DMS 273 treated with DMSO at 0.1 percent for 48 hours (cell line): ENCODE measurements around the gene CSRP1.
A peak's percentile ranks its signal among the peaks of the same experiment; 100 is the strongest.
"Not testable (repeated sequence)": the region's sequence is repeated elsewhere in the genome, so short reads cannot be mapped to it uniquely, and the experiment has no call there.

ENCODE experiments used
- DNase-seq: peaks from one replicate; lab custom pipeline; 2025; lab: John Stamatoyannopoulos, UW

Gene CSRP1

GRCh38 chr1:201506557-201507359 is at the start of gene CSRP1:
Gene CSRP1 (minus strand): TSS chr1:201507123. CDS start chr1:201496303, 10,820 bp downstream.
- no peak for DNase-seq

DNA sequence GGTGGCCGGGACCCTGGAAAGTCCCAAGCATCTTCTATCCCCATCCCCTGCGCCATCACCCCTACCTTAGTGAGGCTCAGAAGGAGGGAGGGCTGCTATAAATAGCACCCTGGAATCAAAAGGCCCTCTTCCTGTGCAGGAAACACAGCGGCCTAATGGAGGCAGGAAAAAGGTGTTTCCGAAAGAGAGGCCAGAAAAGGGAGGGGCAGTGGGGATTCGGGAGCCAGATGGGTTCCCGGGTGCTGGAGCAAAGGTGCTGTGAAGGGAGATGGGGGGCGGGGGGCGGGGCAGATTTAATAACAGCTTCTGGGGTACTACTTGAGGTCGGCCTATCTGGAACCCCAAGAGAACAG is 48.6 kb upstream of the CSRP1 start:
- DNase-seq: no peak

GRCh38 chr1:201554789-201555592 is 48.1 kb upstream of the CSRP1 start:
- peak; percentile 15 for DNase-seq

DNA sequence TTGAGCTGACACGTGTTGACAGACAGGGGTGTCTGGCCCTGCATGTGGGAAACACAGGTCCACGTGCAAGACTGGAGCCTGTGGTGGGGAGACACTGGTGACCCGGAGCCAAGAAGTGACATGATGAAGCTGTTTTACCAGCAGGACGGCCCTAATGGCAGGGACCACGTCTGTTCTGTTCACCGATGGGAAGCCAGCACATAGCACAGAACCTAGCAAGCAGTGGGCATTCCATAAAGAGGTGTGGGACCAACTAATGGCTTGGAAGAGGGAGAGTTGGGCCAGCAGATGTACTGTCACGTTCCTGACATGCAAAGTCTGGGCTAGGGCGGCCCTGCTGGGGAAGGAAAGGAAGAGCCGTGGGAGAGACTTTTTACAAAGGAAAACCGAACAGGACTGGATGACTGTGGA is 47.3 kb upstream of the CSRP1 start:
- DNase-seq: no peak

DNA sequence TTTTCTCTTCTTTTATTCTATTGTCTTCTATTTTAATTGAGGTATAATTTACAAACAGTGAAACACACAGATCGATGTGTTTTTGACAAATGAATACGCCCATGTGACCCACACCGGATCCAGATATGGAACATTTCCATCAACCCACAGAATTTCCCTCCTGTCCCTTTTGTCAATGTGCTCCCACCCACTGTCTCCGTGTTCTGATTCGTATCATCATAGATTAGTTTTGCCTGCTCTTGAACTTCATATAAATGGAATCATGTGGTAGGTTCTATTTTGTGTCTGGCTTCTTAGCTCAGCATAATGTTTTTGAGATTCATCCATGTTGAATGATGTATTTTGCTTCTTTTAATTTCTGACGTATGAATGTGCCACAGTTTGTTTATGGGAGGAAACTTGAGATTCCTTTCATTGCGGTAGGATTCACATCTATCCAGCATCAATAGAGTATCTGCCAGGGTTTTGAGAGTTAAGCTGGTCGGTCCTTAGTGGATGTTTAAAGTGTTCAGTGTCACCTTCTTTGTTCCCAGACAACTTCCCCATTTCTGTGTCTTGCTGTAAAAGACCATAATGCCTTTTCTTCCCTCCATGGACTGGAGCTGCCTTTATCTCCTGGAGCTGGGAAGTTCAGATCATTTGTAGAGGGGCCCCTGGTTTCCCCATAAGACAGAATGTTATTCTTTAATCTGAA is 46.7 kb upstream of the CSRP1 start:
- DNase-seq: no peak

- DNase-seq: no peak
Measured at GRCh38 chr1:201552941-201553351, 46.0 kb upstream of the CSRP1 start.

DNA sequence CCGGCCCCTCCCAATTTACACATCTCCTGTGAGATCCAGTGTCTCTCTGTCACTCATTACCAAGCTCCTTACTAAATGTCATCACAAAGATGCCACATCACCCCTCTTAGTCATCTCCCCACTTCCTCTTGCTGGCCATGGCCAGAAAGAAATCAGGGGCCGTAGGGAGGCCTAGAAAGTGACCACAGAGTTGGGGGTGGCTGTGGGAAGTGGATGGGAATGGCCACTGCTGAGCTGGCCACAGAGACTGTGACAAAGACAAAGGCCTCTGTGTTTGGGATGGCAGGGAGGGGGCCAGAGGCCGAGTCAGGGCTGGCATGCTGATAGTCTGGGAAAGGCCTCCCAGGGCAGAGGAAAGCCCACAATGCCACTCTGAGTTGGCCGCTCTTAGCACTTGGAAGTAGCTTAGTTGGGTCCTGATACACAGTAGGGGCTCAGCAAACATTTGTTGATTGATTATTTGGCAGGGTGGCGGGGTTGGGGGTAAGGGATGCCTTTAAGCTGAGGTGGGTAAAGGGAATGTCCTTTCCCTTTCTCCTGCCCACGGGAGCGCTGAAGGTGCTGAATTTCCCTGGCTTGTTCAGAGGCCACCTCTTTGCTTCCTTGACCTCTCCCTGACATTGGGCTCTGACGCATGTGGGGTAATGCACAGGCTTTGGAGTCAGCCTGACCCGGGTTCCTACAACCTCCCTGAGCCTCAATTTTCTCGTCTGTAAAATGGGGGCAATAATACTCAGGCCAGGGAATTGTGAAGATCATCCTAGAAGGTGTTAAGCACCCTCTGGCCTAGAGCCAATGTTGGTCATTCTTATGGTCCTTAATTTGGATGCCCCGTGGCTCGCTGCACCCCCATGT is 45.2 kb upstream of the CSRP1 start:
- no peak for DNase-seq

GRCh38 chr1:201551096-201551495 is 44.2 kb upstream of the CSRP1 start:
- no peak for DNase-seq

DNA sequence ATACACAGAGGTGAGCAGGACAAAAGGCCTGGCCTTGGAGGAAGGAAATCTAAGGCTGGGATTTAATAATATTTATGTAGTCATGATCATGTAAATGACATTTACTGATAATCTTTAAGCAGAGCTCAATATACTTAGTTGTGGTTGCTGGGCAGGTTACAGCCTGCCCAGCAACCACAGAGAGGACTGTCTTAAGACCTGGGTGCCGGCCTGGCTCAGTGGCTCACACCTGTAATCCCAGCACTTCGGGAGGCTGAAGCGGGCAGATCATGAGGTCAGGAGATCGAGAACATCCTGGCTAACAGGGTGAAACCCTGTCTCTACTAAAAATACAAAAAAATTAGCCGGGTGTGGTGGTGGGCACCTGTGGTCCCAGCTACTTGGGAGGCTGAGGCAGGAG is 42.6 kb upstream of the CSRP1 start:
- DNase-seq: not testable (repeated sequence)

- DNase-seq: no peak
Measured at GRCh38 chr1:201545851-201546492, 39.0 kb upstream of the CSRP1 start.

GRCh38 chr1:201544710-201545109 is 37.8 kb upstream of the CSRP1 start:
- DNase-seq: no peak

- no peak for DNase-seq
Measured at GRCh38 chr1:201543871-201544642, 37.1 kb upstream of the CSRP1 start.

DNA sequence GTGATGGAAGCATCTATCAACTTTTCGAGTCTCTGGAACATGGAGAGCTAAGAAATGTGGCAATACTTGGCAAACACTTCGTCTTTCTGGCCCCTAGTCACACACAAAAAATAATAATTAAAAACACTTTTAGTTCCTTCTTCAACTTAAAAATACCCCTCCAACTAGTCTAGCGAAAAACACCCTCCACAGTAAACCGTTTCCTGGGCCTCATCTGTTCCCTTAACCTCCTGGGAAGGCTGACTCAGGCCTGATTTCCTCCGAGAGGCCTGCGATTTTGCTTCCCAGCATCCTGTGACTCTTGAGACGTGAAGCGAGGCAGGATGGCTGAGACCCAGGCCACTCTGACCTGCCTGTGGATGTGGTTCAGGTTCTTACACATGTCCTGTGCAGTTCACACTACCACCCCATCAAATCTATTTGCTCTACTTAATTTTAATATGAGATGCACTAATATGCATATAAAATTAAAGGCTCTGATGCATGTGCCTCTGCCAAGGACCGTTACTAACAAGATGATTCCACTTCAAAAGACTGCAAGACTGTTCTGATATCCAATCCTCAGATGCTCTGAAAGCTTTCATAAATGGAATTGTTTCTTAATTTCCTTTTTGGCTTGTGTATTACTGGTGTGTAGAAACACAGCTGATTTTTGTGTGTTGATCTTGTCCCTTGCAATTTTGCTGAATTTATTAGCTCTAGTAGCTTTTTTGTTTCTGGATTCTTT is 35.5 kb upstream of the CSRP1 start:
- no peak for DNase-seq

GRCh38 chr1:201540846-201541735 is 34.2 kb upstream of the CSRP1 start:
- no peak for DNase-seq

GRCh38 chr1:201539561-201540431 is 32.9 kb upstream of the CSRP1 start:
- DNase-seq: peak; percentile 26

DNA sequence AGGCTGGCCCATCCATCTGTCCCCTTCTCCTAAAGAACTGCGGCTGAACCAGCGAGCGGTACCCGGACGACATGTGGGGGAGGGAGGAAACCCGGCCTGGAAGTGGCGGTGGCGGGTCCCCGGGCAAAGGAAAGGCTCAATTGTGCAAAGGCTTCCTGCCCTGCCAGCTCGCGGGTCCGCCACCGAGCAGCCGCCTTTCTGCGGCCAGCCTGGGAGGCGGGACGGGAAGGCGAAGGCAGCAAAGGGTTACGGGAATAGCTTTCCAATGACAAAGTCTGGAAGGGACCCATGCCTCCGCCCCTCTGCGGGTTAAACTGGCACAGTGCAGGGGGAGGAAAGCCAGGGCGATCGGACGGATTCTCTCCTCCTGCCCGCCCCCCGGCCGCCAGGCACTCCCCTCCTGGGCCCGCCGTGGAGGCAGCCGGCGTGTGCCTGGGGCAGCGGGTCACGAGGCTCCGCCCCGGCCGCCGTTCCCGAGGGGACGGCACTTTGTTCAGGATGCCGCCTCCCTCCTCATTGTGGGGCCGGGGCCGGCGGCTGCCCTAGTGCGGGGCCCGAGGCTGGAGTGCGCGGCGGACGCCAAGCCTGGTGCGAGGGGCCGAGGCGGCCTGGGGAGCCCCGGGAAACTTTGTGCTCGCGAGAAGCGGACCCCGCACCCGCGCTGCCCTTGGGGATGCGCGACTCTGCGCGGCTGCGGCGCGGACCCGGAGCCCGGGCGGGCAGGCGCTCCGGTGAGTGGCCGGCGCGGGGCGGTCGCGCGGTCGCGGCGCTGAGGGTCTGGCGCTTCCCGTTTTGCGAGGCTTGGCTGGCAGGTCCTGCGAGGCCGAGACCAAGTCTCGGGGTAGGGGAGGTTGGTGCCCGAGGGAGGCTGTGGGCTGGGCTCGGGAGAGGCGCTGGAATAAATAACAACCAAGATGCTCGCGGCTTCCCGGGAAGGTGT is 32.0 kb upstream of the CSRP1 start, which contains the start of gene NAV1:
NAV1 (plus strand) TSS at position 516 of the 940 bp plus-strand sequence. CDS start 83,758 bp downstream, outside the sequence.
- DNase-seq: no peak
